Cardiac muscle cell (in vitro differentiated cells and primary cell): Measurements from ENCODE around the gene DTNA. TPM values are rescaled to one million over a fixed set of nuclear protein-coding genes. Genes with fewer than 3 reads are reported as not detected.

ENCODE experiments used
- DNase-seq, 2 donors: peaks; one replicate each; pipeline versions ENCODE4 v3.0.0 to v3.0.0-alpha.2; 2010 to 2017; ENCODE audit warnings: low read depth in 1 of 2, low spot score in 1 of 2
- H3K27ac ChIP-seq: fragments of 200-600 bp; sonication (generic); 2 replicates; pipeline ENCODE4 v1.5.1; 2016
- H3K27me3 ChIP-seq: fragments of 200-600 bp; sonication (generic); 2 replicates; pipeline ENCODE4 v1.6.0; 2016; ENCODE audit warnings: control low read depth
- H3K36me3 ChIP-seq: fragments of 200-600 bp; sonication (generic); 2 replicates; pipeline ENCODE4 v1.5.1; 2016; ENCODE audit warnings: control low read depth
- H3K4me1 ChIP-seq: fragments of 200-600 bp; sonication (generic); 2 replicates; pipeline ENCODE4 v1.8.1; 2017; ENCODE audit warnings: low read depth, mild to moderate bottlenecking, mixed run types
- H3K4me3 ChIP-seq: fragments of 200-600 bp; sonication (generic); 2 replicates; pipeline ENCODE4 v1.5.1; 2016; ENCODE audit warnings: mild to moderate bottlenecking
- H3K9me3 ChIP-seq: fragments of 200-600 bp; sonication (generic); 2 replicates; pipeline ENCODE4 v1.5.1; 2017; ENCODE audit warnings: low read depth, mild to moderate bottlenecking, control low read depth
- polyA plus RNA-seq: library from polyadenylated mRNA; unstranded; fragments of >200 nt; fragmentation: Nextera tagmentation; extraction: Ambion mirVana; gene quantifications from 2 replicates; pipeline ENCODE4 v1.2.1, GENCODE V29; 2016
- total RNA-seq: library from RNA; depleted of rRNA; stranded (reverse); fragments of >200 nt; gene quantifications from 2 replicates; pipeline ENCODE4 v1.2.3, GENCODE V29; 2016
- TF ChIP-seq, protein P1 (sequence below): IDR thresholded peaks from 2 replicates; pipeline ENCODE4 v1.5.1; 2012; ENCODE audit warnings: low read depth, mild to moderate bottlenecking, low read length

The DTNA gene
- total and polyA plus RNA-seq, 2 experiments from 2014 or later, result 19.6 to 34.6 TPM

DNA sequence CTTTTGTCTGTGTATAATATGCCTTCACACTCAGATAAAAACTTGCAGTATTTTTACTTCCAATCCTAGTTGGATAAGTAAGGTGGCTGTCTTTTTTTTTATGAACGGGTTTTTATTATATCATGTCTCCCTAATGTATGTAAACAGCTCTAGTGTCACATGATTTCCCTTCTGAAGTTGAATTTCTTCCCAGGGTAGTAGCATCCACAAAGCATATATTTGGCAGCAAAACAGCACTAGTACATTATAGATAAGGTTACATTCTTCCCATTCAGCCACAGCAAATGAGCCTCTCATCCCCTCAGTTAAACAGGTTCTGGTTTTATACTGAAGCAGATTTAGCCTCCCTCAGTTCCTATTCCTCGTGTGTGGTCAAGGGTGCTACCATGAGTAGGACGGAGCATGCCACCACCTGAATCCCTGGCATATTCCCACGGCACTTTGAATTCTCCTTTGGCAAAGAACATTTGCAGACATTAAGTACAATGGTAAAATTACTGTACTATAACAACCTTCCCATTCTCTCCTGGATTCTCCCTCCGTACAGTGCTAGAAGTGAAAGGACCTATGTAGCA is 15.4 kb upstream of the DTNA start:
- Histone ChIP-seq H3K9me3 (no peaks in the 10 kb centered on the region), H3K36me3 (no peaks in the 10 kb centered on the region), H3K4me1 (peaks cover 10% of the 10 kb centered on the region), H3K27me3 (no peaks in the 10 kb centered on the region), H3K4me3 (no peak overlapping the region), H3K27ac (peak overlapping the region; percentile 5)
- TF ChIP-seq, protein P1, sequence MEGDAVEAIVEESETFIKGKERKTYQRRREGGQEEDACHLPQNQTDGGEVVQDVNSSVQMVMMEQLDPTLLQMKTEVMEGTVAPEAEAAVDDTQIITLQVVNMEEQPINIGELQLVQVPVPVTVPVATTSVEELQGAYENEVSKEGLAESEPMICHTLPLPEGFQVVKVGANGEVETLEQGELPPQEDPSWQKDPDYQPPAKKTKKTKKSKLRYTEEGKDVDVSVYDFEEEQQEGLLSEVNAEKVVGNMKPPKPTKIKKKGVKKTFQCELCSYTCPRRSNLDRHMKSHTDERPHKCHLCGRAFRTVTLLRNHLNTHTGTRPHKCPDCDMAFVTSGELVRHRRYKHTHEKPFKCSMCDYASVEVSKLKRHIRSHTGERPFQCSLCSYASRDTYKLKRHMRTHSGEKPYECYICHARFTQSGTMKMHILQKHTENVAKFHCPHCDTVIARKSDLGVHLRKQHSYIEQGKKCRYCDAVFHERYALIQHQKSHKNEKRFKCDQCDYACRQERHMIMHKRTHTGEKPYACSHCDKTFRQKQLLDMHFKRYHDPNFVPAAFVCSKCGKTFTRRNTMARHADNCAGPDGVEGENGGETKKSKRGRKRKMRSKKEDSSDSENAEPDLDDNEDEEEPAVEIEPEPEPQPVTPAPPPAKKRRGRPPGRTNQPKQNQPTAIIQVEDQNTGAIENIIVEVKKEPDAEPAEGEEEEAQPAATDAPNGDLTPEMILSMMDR, result no peak
- peak in 1 of 2 donors; percentile 61 for DNase-seq

DNA sequence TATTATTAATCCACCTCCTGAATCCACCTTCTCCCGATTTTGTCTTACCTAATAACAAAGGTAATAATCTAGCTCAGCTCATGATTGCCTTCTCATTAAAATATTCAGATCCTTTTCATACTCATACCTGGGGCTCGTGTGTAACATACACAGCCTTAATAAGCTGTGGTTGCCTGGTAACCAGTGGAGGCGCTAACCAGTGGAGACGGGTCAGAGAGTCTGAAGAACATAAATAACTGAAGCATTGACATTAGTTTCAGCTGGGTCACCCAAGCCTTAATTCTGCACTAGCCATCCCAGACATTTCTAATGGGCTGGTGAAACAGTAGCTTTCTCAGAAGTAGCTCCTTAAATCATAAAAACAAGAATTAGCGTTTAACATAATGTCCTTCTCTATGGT is 14.8 kb upstream of the DTNA start:
- Histone ChIP-seq H3K27ac (no peak overlapping the region), H3K4me1 (peaks cover 10% of the 10 kb centered on the region), H3K36me3 (no peaks in the 10 kb centered on the region), H3K27me3 (no peaks in the 10 kb centered on the region), H3K4me3 (no peak overlapping the region), H3K9me3 (no peaks in the 10 kb centered on the region)
- TF ChIP-seq, protein P1, result no peak
- DNase-seq, result peak in 1 of 2 donors; percentile 19

GRCh38 chr18:34696671-34697070 is 13.4 kb upstream of the DTNA start:
- DNase-seq, result no peak
- H3K36me3 ChIP-seq, result no peaks in the 10 kb centered on the region
- H3K27ac ChIP-seq, result no peak overlapping the region
- peaks cover 18% of the 10 kb centered on the region for H3K4me1 ChIP-seq
- TF ChIP-seq, protein P1, result no peak
- no peaks in the 10 kb centered on the region for H3K27me3 ChIP-seq
- H3K4me3 ChIP-seq, result no peak overlapping the region
- no peaks in the 10 kb centered on the region for H3K9me3 ChIP-seq

GRCh38 chr18:34697233-34697632 is 12.9 kb upstream of the DTNA start:
- no peak for DNase-seq
- H3K27me3 ChIP-seq, result no peaks in the 10 kb centered on the region
- peaks cover 18% of the 10 kb centered on the region for H3K4me1 ChIP-seq
- no peaks in the 10 kb centered on the region for H3K9me3 ChIP-seq
- H3K36me3 ChIP-seq, result no peaks in the 10 kb centered on the region
- TF ChIP-seq, protein P1, result no peak
- no peak overlapping the region for H3K27ac ChIP-seq
- H3K4me3 ChIP-seq, result no peak overlapping the region

GRCh38 chr18:34697891-34698290 is 12.2 kb upstream of the DTNA start:
- H3K36me3 ChIP-seq, result no peaks in the 10 kb centered on the region
- H3K9me3 ChIP-seq, result no peaks in the 10 kb centered on the region
- no peak for DNase-seq
- TF ChIP-seq, protein P1, result no peak
- H3K27me3 ChIP-seq, result no peaks in the 10 kb centered on the region
- peaks cover 18% of the 10 kb centered on the region for H3K4me1 ChIP-seq
- no peak overlapping the region for H3K27ac ChIP-seq
- H3K4me3 ChIP-seq, result no peak overlapping the region
